GM12891 (cell line): ENCODE data around the gene NAXD.

Experiments
- POLR2A ChIP-seq: IDR thresholded peaks from 2 replicates; pipeline ENCODE4 v1.6.1; 2011; ENCODE audit warnings: low read depth, low read length, control low read depth
- POLR2AphosphoS5 ChIP-seq: IDR thresholded peaks from 2 replicates; pipeline ENCODE4 v1.6.1; 2011; ENCODE audit warnings: low read depth, low read length, control low read depth

GRCh38 chr13:110581506-110582185 lies 33.7 kb upstream of the NAXD start:
- TF ChIP-seq POLR2A (no peak), POLR2AphosphoS5 (no peak)
